Stimulated activated CD4-positive, alpha-beta T cell treated with anti-CD3 and anti-CD28 coated beads, TNF-alpha, amount 100 ng/mL, for 24 hours (primary cell): ENCODE results near the gene FOXD3.

Experiments used
- DNase-seq, 3 experiments: peaks; one replicate each; pipeline ENCODE4 v3.0.0-alpha.2; 2020; ENCODE audit warnings: low read depth in 3 of 3

FOXD3 gene

DNA sequence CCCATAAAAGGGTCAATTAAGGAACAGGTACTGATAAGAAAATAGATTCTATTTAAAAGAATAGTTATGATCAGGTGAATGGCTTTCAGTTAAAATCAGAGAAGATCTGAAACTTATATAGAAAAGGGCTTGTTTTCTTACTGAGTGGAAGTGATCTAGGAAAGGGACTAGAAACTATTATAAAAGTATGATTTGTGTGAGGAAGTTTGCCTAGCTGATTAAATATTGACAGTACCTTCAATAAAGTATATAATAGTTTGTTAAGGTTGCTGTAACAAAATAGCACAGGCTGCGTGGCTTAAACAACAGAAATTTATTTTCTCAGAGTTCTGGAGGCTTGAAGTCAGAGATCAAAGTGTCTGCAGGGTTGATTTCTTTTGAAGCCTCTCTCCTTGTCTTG, 39.7 kb downstream of the FOXD3 start:
- DNase-seq = no peak

- no peak for DNase-seq
Observed at GRCh38 chr1:63362578-63362977, 40.2 kb downstream of the FOXD3 start.

- DNase-seq = no peak
Observed at GRCh38 chr1:63363014-63363413, 40.6 kb downstream of the FOXD3 start.

DNA sequence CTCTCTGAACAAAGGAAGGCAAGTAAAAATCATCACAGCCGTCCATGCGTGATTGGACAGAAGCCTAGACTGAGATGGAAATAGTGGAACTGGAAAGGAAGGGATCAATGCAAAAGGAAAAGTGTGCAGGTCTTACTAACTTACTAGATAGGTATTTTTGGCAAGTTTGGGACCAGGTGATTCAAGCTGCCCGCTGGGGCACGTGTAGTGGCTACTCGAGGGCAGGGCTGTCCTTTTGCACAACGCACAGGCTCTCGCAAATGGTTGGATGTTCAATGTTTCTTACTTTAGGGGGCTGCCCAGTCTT, 44.5 kb downstream of the FOXD3 start:
- DNase-seq = no peak

DNA sequence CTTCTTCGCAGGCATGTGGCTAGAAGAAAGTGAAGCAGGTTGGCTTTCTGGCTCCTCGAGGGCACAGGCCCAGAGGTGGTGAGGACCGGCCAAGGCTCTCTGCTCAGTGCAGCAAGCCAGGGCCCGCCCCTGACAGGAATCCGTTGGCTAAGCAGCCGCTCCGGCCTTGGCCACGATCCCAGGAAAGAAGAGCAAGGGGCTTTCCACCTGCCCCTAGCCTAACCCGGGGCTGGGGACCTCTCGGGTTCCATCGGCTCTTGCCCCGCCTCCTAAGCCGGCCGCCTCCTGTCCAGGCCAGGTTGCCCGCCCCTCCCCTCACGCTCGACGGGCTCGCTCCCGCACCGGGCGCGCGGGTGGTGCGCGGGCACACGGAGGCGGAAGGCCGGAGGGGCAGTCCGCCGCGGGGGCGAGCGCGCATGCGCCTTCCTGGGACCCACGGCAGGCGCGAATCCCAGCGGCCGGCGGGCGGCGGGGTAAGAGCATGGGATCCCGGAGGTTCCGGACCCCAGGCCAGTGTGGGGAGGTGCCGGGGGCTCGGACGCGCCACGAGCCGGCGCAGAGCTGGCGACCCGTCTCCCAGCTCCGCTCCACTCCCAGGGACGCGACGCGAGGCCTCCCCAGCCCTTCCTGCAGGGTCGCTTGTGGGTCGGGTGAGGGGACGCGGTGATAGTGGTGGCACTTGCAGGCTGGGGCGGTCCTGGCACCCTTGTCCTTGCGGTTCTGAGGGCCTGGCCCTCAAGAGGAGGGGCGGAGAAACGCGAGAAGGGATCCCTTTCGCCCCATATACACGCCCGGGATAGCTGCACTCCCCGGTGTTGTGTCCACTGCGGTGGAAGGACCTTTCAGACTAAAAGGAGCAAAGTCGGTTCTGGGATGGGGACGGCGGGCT, 45.1 kb downstream of the FOXD3 start, which contains the start of gene ALG6:
Gene ALG6, plus strand, starts transcription at position 413 of the 889 bp plus-strand sequence. CDS start 3,351 bp downstream, outside the sequence.
- DNase-seq = peak; percentile 87 to 91 (median 87)

DNA sequence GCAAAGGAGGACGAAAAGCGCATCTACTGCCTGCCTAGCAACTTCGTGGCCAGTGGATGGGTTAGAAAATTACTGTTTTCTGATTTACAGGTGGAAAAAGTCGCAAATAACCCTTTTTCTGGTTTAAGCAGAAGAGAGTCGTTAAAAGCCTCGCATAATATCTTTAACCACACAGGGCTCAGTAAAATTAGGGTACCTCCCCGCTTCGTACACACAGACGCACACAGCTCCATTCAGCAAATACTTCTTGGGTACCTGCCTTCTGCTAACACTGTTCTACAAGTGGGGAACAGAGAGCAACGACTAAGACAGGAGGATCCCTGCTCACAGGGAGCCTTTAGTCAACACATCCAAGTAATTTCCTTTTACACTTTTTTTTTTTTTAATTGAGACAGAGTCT, 45.8 kb downstream of the FOXD3 start:
- DNase-seq = no peak
